Gastroesophageal sphincter (tissue), 4 donors: Measurements from ENCODE around the gene CLOCK. TPM values are rescaled to one million over a fixed set of nuclear protein-coding genes. Genes with fewer than 3 reads are reported as not detected.

Experiments
- ATAC-seq: fragments of 150-250 bp; one replicate; pipeline ENCODE4 v1.9.1; 2016; ENCODE audit warnings: mild to moderate bottlenecking, moderate library complexity
- H3K27ac ChIP-seq, 4 donors: fragments of 200-600 bp; sonication (generic) in 3 of 4; 1 replicate in 3 of 4; 2 replicates in 1 of 4; pipeline ENCODE4 v1.5.1; 2016 to 2019
- H3K27me3 ChIP-seq: fragments of 200-600 bp; sonication (generic); one replicate; pipeline ENCODE4 v1.5.1; 2019
- H3K36me3 ChIP-seq, 2 donors: fragments of 200-600 bp; sonication (generic); one replicate each; pipeline ENCODE4 v1.5.1; 2019; ENCODE audit warnings: control low read depth in 1 of 2
- H3K4me1 ChIP-seq, 3 donors: fragments of 200-600 bp; sonication (generic); 1 replicate in 2 of 3; 2 replicates in 1 of 3; pipeline ENCODE4 v1.5.1; 2016 to 2019; ENCODE audit warnings: control low read depth in 2 of 3
- H3K4me3 ChIP-seq, 2 donors: fragments of 200-600 bp; sonication (generic); one replicate each; pipeline ENCODE4 v1.5.1; 2019; ENCODE audit warnings: mild to moderate bottlenecking in 1 of 2, moderate library complexity in 1 of 2
- H3K9me3 ChIP-seq, 3 donors: fragments of 200-600 bp; sonication (generic); one replicate each; pipeline ENCODE4 v1.5.1; 2017 to 2019; ENCODE audit warnings: control low read depth in 2 of 3
- CTCF ChIP-seq, 4 experiments: fragments of 200-600 bp in 2 of 4; fragments of 450-650 bp in 2 of 4; sonication (generic) in 1 of 4; IDR thresholded peaks; one replicate each; pipeline ENCODE4 v1.5.1; 2017 to 2019; ENCODE audit warnings: antibody characterized with exemption in 4 of 4, mild to moderate bottlenecking in 2 of 4, moderate library complexity in 2 of 4
- EP300 ChIP-seq: sonication (generic); formaldehyde crosslinking; IDR thresholded peaks from one replicate; pipeline ENCODE4 v1.6.1; 2017; ENCODE audit warnings: antibody characterized with exemption, mild to moderate bottlenecking
- POLR2A ChIP-seq, 2 donors: fragments of 450-650 bp; IDR thresholded peaks; one replicate each; pipeline ENCODE4 v1.6.1; 2017; ENCODE audit warnings: antibody characterized with exemption in 2 of 2, mild to moderate bottlenecking in 2 of 2, moderate library complexity in 1 of 2
- POLR2AphosphoS5 ChIP-seq: sonication (generic); formaldehyde crosslinking; IDR thresholded peaks from one replicate; pipeline ENCODE4 v1.6.1; 2017; ENCODE audit warnings: antibody characterized with exemption
- WGBS, 2 donors: methylation state at CpG; one replicate each; pipeline ENCODE4 v1.1.5; 2018; ENCODE audit warnings: low coverage in 1 of 2; 5-methylcytosine and 5-hydroxymethylcytosine counted together
- total RNA-seq, 4 donors: library from RNA; depleted of rRNA; stranded (reverse); fragments of >200 nt; gene quantifications; one replicate each; pipeline ENCODE4 v1.1.0, GENCODE V29; 2016

CLOCK gene
- total RNA-seq, 4 donors from 2014 or later, result 30.0 to 55.7 (median 33.9) TPM

- H3K4me3 ChIP-seq, result no peak overlapping the region
- no peaks in the 10 kb centered on the region for H3K27me3 ChIP-seq
- H3K9me3 ChIP-seq, result no peaks in the 10 kb centered on the region
- TF ChIP-seq EP300 (no peak), POLR2A (IDR thresholded peaks at IDR 0.05) (no peak), POLR2AphosphoS5 (no peak), CTCF (IDR thresholded peaks at IDR 0.05) (no peak)
- ATAC-seq, result no peak
- WGBS, 2 donors, result 74 to 75% methylated on average over 5 of the region's 5 CpGs
- H3K4me1 ChIP-seq, result peaks cover 0 to 14% (median 0%) of the 10 kb centered on the region in 3 donors
- peaks cover 0 to 77% of the 10 kb centered on the region in 2 donors for H3K36me3 ChIP-seq
- H3K27ac ChIP-seq, result no peak overlapping the region
Observed at GRCh38 chr4:55437356-55437796, 109.3 kb downstream of the CLOCK start.

- Histone ChIP-seq H3K4me1 (peaks cover 0 to 19% (median 0%) of the 10 kb centered on the region in 3 donors), H3K27me3 (no peaks in the 10 kb centered on the region), H3K36me3 (peaks cover 0 to 75% of the 10 kb centered on the region in 2 donors), H3K4me3 (no peak overlapping the region), H3K9me3 (no peaks in the 10 kb centered on the region), H3K27ac (peak overlapping the region in 2 of 4 donors; percentile 12 to 30)
- WGBS, 2 donors, result 0 to 41% methylated on average over 1 to 3 of the region's 3 CpGs
- TF ChIP-seq EP300 (no peak), CTCF (IDR thresholded peaks at IDR 0.05) (peak in 3 of 4 experiments; percentile 30 to 53 (median 35)), POLR2AphosphoS5 (peak; percentile 67), POLR2A (IDR thresholded peaks at IDR 0.05) (no peak)
- ATAC-seq, result peak; percentile 25
Observed at GRCh38 chr4:55435141-55435841, 111.4 kb downstream of the CLOCK start.

GRCh38 chr4:55431710-55432336, 114.9 kb downstream of the CLOCK start:
- Histone ChIP-seq H3K9me3 (no peaks in the 10 kb centered on the region), H3K4me3 (no peak overlapping the region), H3K27me3 (no peaks in the 10 kb centered on the region), H3K36me3 (peaks cover 0 to 93% of the 10 kb centered on the region in 2 donors), H3K4me1 (peaks cover 0 to 13% (median 0%) of the 10 kb centered on the region in 3 donors), H3K27ac (no peak overlapping the region)
- ATAC-seq, result no peak
- 72 to 73% methylated on average over 5 to 6 of the region's 6 CpGs for WGBS, 2 donors
- no peak for TF ChIP-seq EP300
- no peak for TF ChIP-seq CTCF (IDR thresholded peaks at IDR 0.05)
- no peak for TF ChIP-seq POLR2AphosphoS5
- TF ChIP-seq POLR2A (IDR thresholded peaks at IDR 0.05), result no peak

- 57 to 64% methylated on average over 3 of the region's 3 CpGs for WGBS, 2 donors
- no peak overlapping the region for H3K27ac ChIP-seq
- H3K36me3 ChIP-seq, result peaks cover 0 to 97% of the 10 kb centered on the region in 2 donors
- no peak for ATAC-seq
- H3K27me3 ChIP-seq, result no peaks in the 10 kb centered on the region
- no peaks in the 10 kb centered on the region for H3K9me3 ChIP-seq
- H3K4me3 ChIP-seq, result no peak overlapping the region
- TF ChIP-seq POLR2AphosphoS5 (no peak), POLR2A (IDR thresholded peaks at IDR 0.05) (no peak), EP300 (no peak), CTCF (IDR thresholded peaks at IDR 0.05) (no peak)
- H3K4me1 ChIP-seq, result peaks cover 0 to 21% (median 0%) of the 10 kb centered on the region in 3 donors
Observed at GRCh38 chr4:55424791-55425190, 121.9 kb downstream of the CLOCK start.
